ENCODE data around the gene LRRN4.
A peak's percentile ranks its signal among the peaks of the same experiment; 100 is the strongest.

The LRRN4 gene

GRCh38 chr20:6030453-6031080 lies 23.3 kb downstream of the LRRN4 start:
- DNase-seq (ENCODE audit: low read depth), result no peak

- DNase-seq (ENCODE audit: low read depth), result no peak
Observed at GRCh38 chr20:6029538-6029937, 24.3 kb downstream of the LRRN4 start.

- DNase-seq (ENCODE audit: low read depth), result no peak
Observed at GRCh38 chr20:6028818-6029217, 25.0 kb downstream of the LRRN4 start.

GRCh38 chr20:6026051-6026450 lies 27.8 kb downstream of the LRRN4 start:
- no peak for DNase-seq (ENCODE audit: low read depth)

GRCh38 chr20:6024768-6025167 lies 29.1 kb downstream of the LRRN4 start:
- DNase-seq (ENCODE audit: low read depth), result no peak

- no peak for DNase-seq (ENCODE audit: low read depth)
Observed at GRCh38 chr20:6017880-6018279, 36.0 kb downstream of the LRRN4 start.

- DNase-seq (ENCODE audit: low read depth), result no peak
Observed at GRCh38 chr20:6017467-6017866, 36.4 kb downstream of the LRRN4 start.

GRCh38 chr20:6014957-6015356 lies 38.9 kb downstream of the LRRN4 start:
- no peak for DNase-seq (ENCODE audit: low read depth)

GRCh38 chr20:6014017-6014416 lies 39.8 kb downstream of the LRRN4 start:
- no peak for DNase-seq (ENCODE audit: low read depth)

- DNase-seq (ENCODE audit: low read depth), result no peak
Observed at GRCh38 chr20:6012179-6012578, 41.7 kb downstream of the LRRN4 start.

GRCh38 chr20:6008254-6008653 lies 45.6 kb downstream of the LRRN4 start:
- peak; percentile 95 for DNase-seq (ENCODE audit: low read depth)

GRCh38 chr20:6007529-6008103 lies 46.2 kb downstream of the LRRN4 start:
- DNase-seq (ENCODE audit: low read depth), result no peak

GRCh38 chr20:6007094-6007528 lies 46.7 kb downstream of the LRRN4 start:
- DNase-seq (ENCODE audit: low read depth), result no peak

GRCh38 chr20:6006603-6006949 lies 47.3 kb downstream of the LRRN4 start:
- DNase-seq (ENCODE audit: low read depth), result no peak

GRCh38 chr20:6000871-6001270 lies 53.0 kb downstream of the LRRN4 start:
- DNase-seq (ENCODE audit: low read depth), result no peak

- no peak for DNase-seq (ENCODE audit: low read depth)
Observed at GRCh38 chr20:5999783-6000182, 54.1 kb downstream of the LRRN4 start.

- DNase-seq (ENCODE audit: low read depth), result no peak
Observed at GRCh38 chr20:5996765-5997164, 57.1 kb downstream of the LRRN4 start.

- no peak for DNase-seq (ENCODE audit: low read depth)
Observed at GRCh38 chr20:5991623-5992441, 62.0 kb downstream of the LRRN4 start.

- DNase-seq (ENCODE audit: low read depth), result no peak
Observed at GRCh38 chr20:5990946-5991345, 62.9 kb downstream of the LRRN4 start.

Data from fibroblast of the conjunctiva (primary cell).